IMR-90 (cell line): ENCODE data around the gene SPRR3. TPM values are rescaled to one million over a fixed set of nuclear protein-coding genes. Genes with fewer than 3 reads are reported as not detected.

Source experiments
- ATAC-seq: fragments of 200-7000 bp; cut with Tn5 transposase; 2 replicates; pipeline ENCODE4 v1.9.1; 2020; ENCODE audit warnings: low read depth, mild to moderate bottlenecking, moderate library complexity
- BruUV-seq: library from RNA; stranded (reverse); fragments of 400-500 nt; replicated peaks from 2 replicates; lab custom pipeline; 2021; lab: Mats Ljungman, UMichigan
- CTCF ChIA-PET: fragments of 300-600 bp; formaldehyde crosslinking; extraction: SDS; loops from one replicate; lab custom pipeline; 2021; ENCODE audit warnings: antibody characterized with exemption; lab: Yijun Ruan, JAX
- POLR2A ChIA-PET: fragments of 300-600 bp; sonication (Branson Sonifier 250); formaldehyde crosslinking; loops from one replicate; lab custom pipeline; 2022; ENCODE audit warnings: antibody characterized with exemption; ENCODE audit not compliant: unreplicated experiment; lab: Charles Lee
- DNase-seq: peaks from one replicate; pipeline ENCODE4 v3.0.0; 2013
- H2AFZ ChIP-seq: replicated peaks from 2 replicates; pipeline ENCODE3; 2013; ENCODE audit warnings: low read length, mild to moderate bottlenecking; ENCODE audit not compliant: poor library complexity
- H2AK5ac ChIP-seq: 2 replicates; pipeline ENCODE4 v1.6.1; 2013; ENCODE audit warnings: low read depth, low read length, inconsistent platforms
- H2AK9ac ChIP-seq: replicated peaks from 2 replicates; pipeline ENCODE3; 2013; ENCODE audit warnings: mild to moderate bottlenecking, low read depth, low read length, moderate library complexity; ENCODE audit not compliant: poor library complexity
- H2BK120ac ChIP-seq: 2 replicates; pipeline ENCODE4 v1.6.1; 2013; ENCODE audit warnings: low read depth, low read length, inconsistent platforms
- H2BK15ac ChIP-seq: 3 replicates; pipeline ENCODE4 v1.6.1; 2013; ENCODE audit warnings: low read depth, low read length, inconsistent platforms
- H2BK20ac ChIP-seq: 2 replicates; pipeline ENCODE4 v1.6.1; 2013; ENCODE audit warnings: low read depth, mild to moderate bottlenecking, inconsistent platforms, low read length, moderate library complexity
- H2BK5ac ChIP-seq: 2 replicates; pipeline ENCODE4 v1.6.1; 2013; ENCODE audit warnings: mild to moderate bottlenecking, low read depth, low read length, inconsistent platforms; ENCODE audit not compliant: poor library complexity, severe bottlenecking
- H3K14ac ChIP-seq: replicated peaks from 2 replicates; pipeline ENCODE4 v1.6.1; 2013; ENCODE audit warnings: low read depth, low read length, inconsistent platforms
- H3K18ac ChIP-seq: 2 replicates; pipeline ENCODE4 v1.6.1; 2013; ENCODE audit warnings: low read depth, low read length, control low read depth
- H3K23ac ChIP-seq: 2 replicates; pipeline ENCODE4 v1.6.1; 2013; ENCODE audit warnings: low read depth, low read length, inconsistent platforms
- H3K27ac ChIP-seq: 2 replicates; pipeline ENCODE4 v1.5.1; 2013; ENCODE audit warnings: mild to moderate bottlenecking, control low read depth, low read length; ENCODE audit not compliant: insufficient read depth
- H3K27me3 ChIP-seq: 2 replicates; pipeline ENCODE4 v1.6.1; 2013; ENCODE audit warnings: low read length; ENCODE audit not compliant: control insufficient read depth, insufficient read depth
- H3K36me3 ChIP-seq: 2 replicates; pipeline ENCODE4 v1.6.1; 2013; ENCODE audit warnings: low read length, mixed read lengths; ENCODE audit not compliant: control insufficient read depth, insufficient read depth
- H3K4ac ChIP-seq: 2 replicates; pipeline ENCODE4 v1.6.1; 2013; ENCODE audit warnings: low read depth, low read length, inconsistent platforms
- H3K4me1 ChIP-seq: 2 replicates; pipeline ENCODE4 v1.6.1; 2013; ENCODE audit warnings: low read length, mixed read lengths; ENCODE audit not compliant: control insufficient read depth, insufficient read depth
- H3K4me2 ChIP-seq: 2 replicates; pipeline ENCODE4 v1.6.1; 2013; ENCODE audit warnings: low read depth, mild to moderate bottlenecking, control low read depth, low read length, moderate library complexity
- H3K4me3 ChIP-seq: 2 replicates; pipeline ENCODE4 v1.5.1; 2013; ENCODE audit warnings: low read depth, mild to moderate bottlenecking, control low read depth, low read length, moderate library complexity; ENCODE audit not compliant: insufficient read depth
- H3K56ac ChIP-seq: 2 replicates; pipeline ENCODE4 v1.6.1; 2013; ENCODE audit warnings: low read length, inconsistent platforms; ENCODE audit not compliant: insufficient read depth; ENCODE audit errors: extremely low read depth
- H3K79me1 ChIP-seq, 2 experiments: 2 replicates each; pipeline ENCODE4 v1.6.1; 2013; ENCODE audit warnings: low read length in 2 of 2, inconsistent platforms in 1 of 2, low read depth in 1 of 2
- H3K9ac ChIP-seq: 2 replicates; pipeline ENCODE4 v1.6.1; 2013; ENCODE audit warnings: low read depth, low read length, control low read depth
- H3K9me1 ChIP-seq: 2 replicates; pipeline ENCODE4 v1.6.1; 2013; ENCODE audit warnings: low read length, inconsistent platforms; ENCODE audit not compliant: insufficient read depth
- H3K9me3 ChIP-seq: 2 replicates; pipeline ENCODE4 v1.6.1; 2013; ENCODE audit warnings: low read length; ENCODE audit not compliant: control insufficient read depth, insufficient read depth
- H4K20me1 ChIP-seq: 2 replicates; pipeline ENCODE4 v1.6.1; 2013; ENCODE audit warnings: low read length, inconsistent platforms; ENCODE audit not compliant: insufficient read depth
- H4K5ac ChIP-seq: 2 replicates; pipeline ENCODE4 v1.6.1; 2013; ENCODE audit warnings: mild to moderate bottlenecking, low read depth, low read length, control low read depth
- H4K8ac ChIP-seq, 2 experiments: 2 replicates each; pipeline ENCODE4 v1.6.1; 2013; ENCODE audit warnings: low read depth in 2 of 2, low read length in 2 of 2, control low read depth in 1 of 2, inconsistent platforms in 1 of 2
- H4K91ac ChIP-seq: 2 replicates; pipeline ENCODE4 v1.6.1; 2013; ENCODE audit warnings: low read depth, low read length, inconsistent platforms; ENCODE audit not compliant: insufficient read depth
- BHLHE40 ChIP-seq: fragments of 150-350 bp; IDR thresholded peaks from 2 replicates; pipeline ENCODE4 v1.6.1; 2016; ENCODE audit warnings: mild to moderate bottlenecking, low read depth, low read length
- CEBPB ChIP-seq: IDR thresholded peaks from 2 replicates; pipeline ENCODE4 v1.6.1; 2012; ENCODE audit warnings: low read depth, low read length, improper control_type of control experiment
- CHD1 ChIP-seq: IDR thresholded peaks from 2 replicates; pipeline ENCODE4 v1.6.1; 2012; ENCODE audit warnings: low read depth, low read length, improper control_type of control experiment
- ELK1 ChIP-seq: fragments of 150-350 bp; IDR thresholded peaks from 2 replicates; pipeline ENCODE4 v1.6.1; 2016; ENCODE audit warnings: low read depth, mild to moderate bottlenecking, low read length, moderate library complexity, borderline replicate concordance
- FOS ChIP-seq: fragments of 150-350 bp; IDR thresholded peaks from 2 replicates; pipeline ENCODE4 v1.6.1; 2016; ENCODE audit warnings: low read depth, low read length
- MAFK ChIP-seq: IDR thresholded peaks from 2 replicates; pipeline ENCODE4 v1.6.1; 2012; ENCODE audit warnings: low read depth, low read length, improper control_type of control experiment
- MAZ ChIP-seq: IDR thresholded peaks from 2 replicates; pipeline ENCODE4 v1.6.1; 2012; ENCODE audit warnings: low read depth, mild to moderate bottlenecking, low read length, improper control_type of control experiment, moderate library complexity, borderline replicate concordance
- MXI1 ChIP-seq: IDR thresholded peaks from 2 replicates; pipeline ENCODE4 v1.6.1; 2012; ENCODE audit warnings: low read depth, mild to moderate bottlenecking, low read length, moderate library complexity, borderline replicate concordance
- NFE2L2 ChIP-seq: fragments of 150-350 bp; IDR thresholded peaks from 2 replicates; pipeline ENCODE4 v1.6.1; 2016; ENCODE audit warnings: low read depth, mild to moderate bottlenecking, low read length
- POLR2A ChIP-seq: IDR thresholded peaks from 2 replicates; pipeline ENCODE4 v1.6.1; 2012; ENCODE audit warnings: mild to moderate bottlenecking, low read depth, low read length
- RAD21 ChIP-seq: IDR thresholded peaks from 2 replicates; pipeline ENCODE4 v1.6.1; 2012; ENCODE audit warnings: low read length, improper control_type of control experiment
- RCOR1 ChIP-seq: IDR thresholded peaks from 2 replicates; pipeline ENCODE4 v1.6.1; 2012; ENCODE audit warnings: mild to moderate bottlenecking, low read length, improper control_type of control experiment; ENCODE audit not compliant: insufficient replicate concordance
- RFX5 ChIP-seq: IDR thresholded peaks from 2 replicates; pipeline ENCODE4 v1.8.0; 2012; ENCODE audit warnings: low read depth, mild to moderate bottlenecking, low read length, moderate library complexity
- SMC3 ChIP-seq: fragments of 150-350 bp; IDR thresholded peaks from 2 replicates; pipeline ENCODE4 v1.6.1; 2016; ENCODE audit warnings: low read depth, mild to moderate bottlenecking, antibody characterized with exemption, low read length, moderate library complexity
- WGBS, 2 experiments: methylation state at CpG; one replicate each; pipeline versions ENCODE4 v1.1.5 to v1.1.7; 2013; ENCODE audit warnings: missing lambda C conversion rate in 2 of 2; ENCODE audit not compliant: insufficient read length in 1 of 2; ENCODE audit errors: extremely low coverage in 2 of 2; 5-methylcytosine and 5-hydroxymethylcytosine counted together
- dilution Hi-C: fragments of 300-500 bp; cut with HindIII; formaldehyde crosslinking; loops from one replicate; pipeline ENCODE4 v1.14.3; 2018; ENCODE audit warnings: low sequenced_read_pairs; ENCODE audit not compliant: unreplicated experiment
- in situ Hi-C: fragments of 300-500 bp; cut with MboI; formaldehyde crosslinking; loops from 3 replicates; pipeline ENCODE4 v1.14.3; 2019; ENCODE audit warnings: low sequenced_read_pairs, inconsistent platforms, mixed read lengths
- intact Hi-C: fragments of 100-400 bp; cut with micrococcal nuclease; formaldehyde crosslinking; loops from 2 replicates; pipeline ENCODE4 v1.10.0; 2022
- polyA plus RNA-seq, 3 experiments: library from polyadenylated mRNA; depleted of rRNA; stranded (reverse); fragments of >200 nt; gene quantifications; 2 replicates each; pipeline ENCODE4 v1.2.3, GENCODE V29; 2012; ENCODE audit warnings: low replicate concordance in 1 of 3
- total RNA-seq: library from RNA; depleted of rRNA; stranded (reverse); fragments of >200 nt; gene quantifications from 2 replicates; pipeline ENCODE4 v1.2.3, GENCODE V29; 2012
- TF ChIP-seq, protein P1 (sequence below): conservative IDR thresholded peaks from 2 replicates; pipeline ENCODE4 v1.5.1; 2012; ENCODE audit warnings: mild to moderate bottlenecking, low read depth, low read length, improper control_type of control experiment
- TF ChIP-seq, protein P2 (sequence below): fragments of 150-350 bp; IDR thresholded peaks from 2 replicates; pipeline ENCODE4 v1.6.1; 2017; ENCODE audit warnings: mild to moderate bottlenecking, antibody characterized with exemption, low read length, low read depth

Gene SPRR3
- total and polyA plus RNA-seq, 2 of the 4 experiments (the other 2 are of a cell fraction) = not detected

DNA sequence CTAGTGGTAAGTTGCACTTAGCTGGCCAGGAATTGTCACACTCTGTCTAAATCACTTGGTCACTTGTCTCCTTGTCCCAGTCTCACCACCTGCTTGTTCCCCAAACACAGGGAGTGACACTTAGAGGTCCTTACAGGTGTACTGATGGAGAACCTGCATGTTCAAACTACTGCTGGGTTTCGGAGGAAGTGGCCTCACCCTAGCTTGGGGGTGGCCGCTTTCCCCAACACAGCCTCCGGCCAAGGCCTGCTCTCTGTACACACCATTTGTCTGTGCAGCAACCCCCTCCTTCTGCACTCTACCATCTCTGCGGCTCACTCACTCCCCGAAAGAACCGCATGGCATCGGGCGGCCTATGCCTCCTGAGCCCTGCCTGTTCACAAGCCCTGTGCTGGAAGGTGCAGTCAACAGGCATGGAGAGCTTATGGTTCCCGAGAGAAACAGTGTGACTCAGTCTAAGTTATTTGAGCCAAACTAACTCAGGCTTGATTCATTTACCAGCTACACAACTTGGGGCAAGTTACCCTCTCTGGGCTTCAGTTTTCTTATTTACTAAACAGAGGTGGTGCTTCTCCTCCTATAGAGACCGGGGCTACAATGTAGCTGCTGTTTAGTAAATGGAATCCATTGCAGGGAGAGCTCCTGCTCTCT lies 41.6 kb upstream of the SPRR3 start:
- POLR2A ChIA-PET = no interaction called here
- H2BK15ac ChIP-seq = no peak overlapping the region

More for the DNA sequence above, 41.6 kb upstream of the SPRR3 start:
- no peaks in the 10 kb centered on the region; the same call in 1 of the 2 replicates for H3K9me3 ChIP-seq
- TF ChIP-seq FOS (no peak), MXI1 (no peak), POLR2A (no peak), RAD21 (no peak), CHD1 (no peak), RCOR1 (no peak), NFE2L2 (no peak), MAFK (no peak), MAZ (no peak), CEBPB (no peak), BHLHE40 (no peak), RFX5 (no peak), ELK1 (no peak), SMC3 (no peak)
- TF ChIP-seq, protein P1, sequence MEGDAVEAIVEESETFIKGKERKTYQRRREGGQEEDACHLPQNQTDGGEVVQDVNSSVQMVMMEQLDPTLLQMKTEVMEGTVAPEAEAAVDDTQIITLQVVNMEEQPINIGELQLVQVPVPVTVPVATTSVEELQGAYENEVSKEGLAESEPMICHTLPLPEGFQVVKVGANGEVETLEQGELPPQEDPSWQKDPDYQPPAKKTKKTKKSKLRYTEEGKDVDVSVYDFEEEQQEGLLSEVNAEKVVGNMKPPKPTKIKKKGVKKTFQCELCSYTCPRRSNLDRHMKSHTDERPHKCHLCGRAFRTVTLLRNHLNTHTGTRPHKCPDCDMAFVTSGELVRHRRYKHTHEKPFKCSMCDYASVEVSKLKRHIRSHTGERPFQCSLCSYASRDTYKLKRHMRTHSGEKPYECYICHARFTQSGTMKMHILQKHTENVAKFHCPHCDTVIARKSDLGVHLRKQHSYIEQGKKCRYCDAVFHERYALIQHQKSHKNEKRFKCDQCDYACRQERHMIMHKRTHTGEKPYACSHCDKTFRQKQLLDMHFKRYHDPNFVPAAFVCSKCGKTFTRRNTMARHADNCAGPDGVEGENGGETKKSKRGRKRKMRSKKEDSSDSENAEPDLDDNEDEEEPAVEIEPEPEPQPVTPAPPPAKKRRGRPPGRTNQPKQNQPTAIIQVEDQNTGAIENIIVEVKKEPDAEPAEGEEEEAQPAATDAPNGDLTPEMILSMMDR = no peak
- TF ChIP-seq, protein P2, sequence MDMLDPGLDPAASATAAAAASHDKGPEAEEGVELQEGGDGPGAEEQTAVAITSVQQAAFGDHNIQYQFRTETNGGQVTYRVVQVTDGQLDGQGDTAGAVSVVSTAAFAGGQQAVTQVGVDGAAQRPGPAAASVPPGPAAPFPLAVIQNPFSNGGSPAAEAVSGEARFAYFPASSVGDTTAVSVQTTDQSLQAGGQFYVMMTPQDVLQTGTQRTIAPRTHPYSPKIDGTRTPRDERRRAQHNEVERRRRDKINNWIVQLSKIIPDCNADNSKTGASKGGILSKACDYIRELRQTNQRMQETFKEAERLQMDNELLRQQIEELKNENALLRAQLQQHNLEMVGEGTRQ = no peak
- DNase-seq = no peak
- no peak overlapping the region for H2AK5ac ChIP-seq
- no peak overlapping the region for H2AFZ ChIP-seq
- H3K27ac ChIP-seq = no peak overlapping the region
- no peaks in the 10 kb centered on the region for H3K9me1 ChIP-seq
- no TSS peak for BruUV-seq
- H2AK9ac ChIP-seq = no peak overlapping the region
- no peak overlapping the region for H2BK120ac ChIP-seq
- no peak overlapping the region for H2BK20ac ChIP-seq
- intact Hi-C loops = no loop called here
- no peak overlapping the region for H3K18ac ChIP-seq
- no peak overlapping the region for H4K91ac ChIP-seq
- H3K27me3 ChIP-seq = no peaks in the 10 kb centered on the region
- in situ Hi-C loops = no loop called here
- 28% methylated on average over 2 of the region's 10 CpGs; no CpG with 5 or more reads in 1 of the 2 experiments for WGBS, 2 experiments
- H2BK5ac ChIP-seq = no peak overlapping the region
- H3K9ac ChIP-seq = no peak overlapping the region
- dilution Hi-C loops = no loop called here
- no peak overlapping the region for H3K4me2 ChIP-seq
- H4K5ac ChIP-seq = no peak overlapping the region
- H3K4me3 ChIP-seq = no peak overlapping the region
- H3K23ac ChIP-seq = no peak overlapping the region
- CTCF ChIA-PET = no interaction called here
- no peaks in the 10 kb centered on the region for H3K79me1 ChIP-seq
- H3K4me1 ChIP-seq = no peaks in the 10 kb centered on the region
- H3K4ac ChIP-seq = no peak overlapping the region
- no peak overlapping the region for H3K14ac ChIP-seq
- no peak overlapping the region for H4K8ac ChIP-seq
- no peaks in the 10 kb centered on the region for H4K20me1 ChIP-seq
- H3K36me3 ChIP-seq = no peaks in the 10 kb centered on the region
- no peak overlapping the region for H3K56ac ChIP-seq
- no peak for ATAC-seq
